HUDEP-2 (cell line): Measurements from ENCODE around the gene ANO7.

Experiments used
- DNase-seq, 76 experiments: peaks; one replicate each; lab custom pipeline; 2025; ENCODE audit not compliant: unreplicated experiment in 76 of 76; lab: John Stamatoyannopoulos, UW

The ANO7 gene

DNA sequence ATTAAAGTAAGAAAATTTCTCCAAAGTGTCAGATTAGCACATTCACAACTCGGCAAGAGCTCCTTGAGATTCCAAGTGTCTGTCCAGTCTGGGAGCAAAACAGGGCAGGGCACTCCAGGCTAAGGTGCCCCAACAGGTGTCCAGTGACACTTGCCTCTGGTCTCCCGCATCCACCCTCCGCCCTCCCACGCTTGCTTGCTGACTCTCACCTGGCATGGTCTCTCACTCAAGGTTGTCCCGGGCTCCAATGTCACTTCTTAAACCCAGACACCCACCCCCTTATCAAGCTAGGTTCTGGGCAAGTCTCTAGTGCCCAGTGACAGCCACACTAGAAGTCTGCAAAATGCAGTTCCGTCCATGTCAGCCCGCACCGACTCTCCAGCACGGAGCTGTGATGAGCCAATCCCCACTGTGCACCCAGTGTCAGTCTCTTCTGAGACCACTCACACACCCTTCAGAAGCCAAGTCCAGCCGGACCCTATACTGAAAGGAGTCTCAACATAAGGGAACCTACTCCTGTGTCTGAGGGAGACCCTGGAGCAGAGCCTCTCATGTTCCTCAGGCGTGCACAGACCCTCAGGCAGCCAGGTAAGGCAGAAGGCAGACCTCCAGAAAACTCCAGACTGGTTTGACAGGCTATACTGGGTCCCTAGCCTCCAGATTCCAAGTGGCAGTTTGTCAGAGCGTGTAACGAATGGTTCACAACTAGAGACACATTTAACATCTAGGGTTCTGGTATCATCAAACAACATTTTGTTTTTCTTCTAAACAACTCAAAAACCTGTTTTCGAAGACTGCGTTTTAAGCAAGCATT, 81.4 kb downstream of the ANO7 start:
- no peak for DNase-seq

GRCh38 chr2:241270531-241270930, 82.1 kb downstream of the ANO7 start:
- no peak for DNase-seq

- peak in 65 of 76 experiments; percentile 3 to 69 (median 39) for DNase-seq
Measured at GRCh38 chr2:241271706-241272302, 83.3 kb downstream of the ANO7 start.

DNA sequence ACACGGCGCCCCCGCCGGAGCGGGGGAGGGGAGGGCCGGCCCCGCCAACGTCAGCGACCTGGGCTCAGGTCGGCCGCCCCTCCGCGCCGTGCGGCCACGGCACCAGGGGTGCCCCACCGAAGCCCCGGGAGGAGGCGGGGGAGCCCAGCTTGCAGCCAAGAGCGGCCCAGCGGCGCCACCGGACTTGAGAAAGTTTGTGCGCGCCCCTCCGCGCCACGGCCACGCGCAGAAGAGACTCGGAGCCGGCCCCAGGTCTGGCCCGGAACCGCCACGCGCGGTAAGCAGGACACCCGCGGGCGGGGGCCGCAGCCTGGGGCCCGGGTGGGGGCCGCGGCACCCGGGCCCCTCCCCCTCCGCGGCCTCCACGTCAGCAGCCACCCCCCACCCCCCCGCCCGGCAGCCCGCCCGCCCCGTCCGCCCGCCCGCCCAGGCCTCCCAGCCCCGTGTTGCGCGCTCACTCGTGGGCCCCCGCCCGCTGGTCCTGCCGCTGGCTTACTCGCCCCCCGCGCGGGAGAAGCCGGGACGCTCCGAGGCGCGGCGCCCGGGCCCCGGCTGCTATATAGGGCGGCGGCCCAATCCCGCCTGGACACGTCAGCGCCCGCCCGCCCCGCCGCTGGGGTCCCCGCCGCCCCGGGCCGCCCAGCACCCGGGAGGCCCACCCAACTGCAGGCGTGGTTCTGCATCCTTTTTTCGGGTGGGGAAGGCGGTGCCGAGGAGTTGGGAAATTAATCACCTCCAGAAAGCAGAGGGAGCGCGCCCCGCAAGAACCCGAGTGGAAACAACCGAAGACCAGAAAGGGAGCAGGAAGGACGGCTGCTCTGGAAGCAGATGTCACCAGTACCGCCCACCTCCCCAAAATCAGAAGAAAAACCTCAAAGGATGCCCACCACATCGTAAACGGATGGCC, 84.1 kb downstream of the ANO7 start:
- peak in 41 of 76 experiments; percentile 3 to 50 (median 23) for DNase-seq

GRCh38 chr2:241273210-241274020, 84.9 kb downstream of the ANO7 start:
- no peak for DNase-seq

DNA sequence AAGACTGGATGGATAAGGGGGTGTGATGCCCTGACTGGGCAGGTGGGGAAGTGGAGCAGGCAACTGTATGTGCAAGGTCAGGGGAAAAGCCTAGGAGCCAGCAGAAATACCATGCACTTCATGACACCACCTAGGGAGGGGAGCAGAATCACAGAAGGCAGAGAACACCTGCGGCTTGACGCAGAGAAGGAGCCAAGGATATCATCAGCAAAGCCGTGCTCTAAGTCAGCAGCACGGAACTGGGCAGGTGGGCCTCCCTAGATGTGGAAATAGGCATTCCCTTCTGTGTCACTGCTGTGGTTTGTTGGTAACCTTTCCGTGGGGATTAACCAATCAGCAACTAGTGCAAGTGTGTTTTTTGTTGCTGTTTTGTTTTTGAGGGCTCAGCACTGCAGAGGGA, 85.7 kb downstream of the ANO7 start:
- no peak for DNase-seq
